SK-N-MC (cell line): Measurements from ENCODE around the gene CCDC185.

ENCODE experiments used
- EZH2 ChIP-seq: fragments of 200-600 bp; sonication (generic); IDR thresholded peaks from one replicate; pipeline ENCODE4 v1.6.1; 2017; ENCODE audit warnings: antibody characterized with exemption
- POLR2AphosphoS5 ChIP-seq: IDR thresholded peaks from 2 replicates; pipeline ENCODE4 v1.6.1; 2012; ENCODE audit warnings: mild to moderate bottlenecking, low read depth, low read length, borderline replicate concordance

DNA sequence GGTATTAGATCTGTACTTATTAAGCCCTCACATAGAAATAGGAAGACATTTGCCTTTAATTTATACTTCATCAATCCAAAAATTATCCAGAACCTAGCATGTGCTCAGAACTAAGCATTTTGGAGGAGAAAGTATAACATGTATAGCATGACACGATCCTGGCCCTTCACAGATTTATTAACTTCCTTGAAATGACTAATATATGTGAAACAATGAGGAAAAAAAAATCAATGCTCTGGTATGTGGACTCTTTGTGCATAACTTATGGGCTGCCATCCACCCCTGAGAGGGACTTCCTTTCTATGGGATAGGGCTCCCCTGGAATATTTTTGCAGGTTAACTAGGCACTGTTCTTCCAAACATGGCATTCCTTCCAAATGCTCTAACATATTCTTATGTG is 36.6 kb downstream of the CCDC185 start:
- TF ChIP-seq POLR2AphosphoS5 (no peak), EZH2 (no peak)
